CMK (cell line): Measurements from ENCODE around the gene TMX1.
"Not testable (repeated sequence)": the region's sequence is repeated elsewhere in the genome, so short reads cannot be mapped to it uniquely, and the experiment has no call there.

Experiments
- DNase-seq: peaks from one replicate; pipeline ENCODE4 v3.0.0-alpha.2; 2010; ENCODE audit warnings: low read depth

The TMX1 gene

GRCh38 chr14:51239813-51240803, at the start of gene TMX1:
TMX1 (plus strand) TSS chr14:51240247; CDS start chr14:51240293, 46 bp downstream.
- peak; percentile 92 for DNase-seq

- DNase-seq = no peak
These were observed 38.2 kb upstream of the TMX1 start for GRCh38 chr14:51201890-51202289.

- no peak for DNase-seq
These were observed 37.0 kb upstream of the TMX1 start for GRCh38 chr14:51202914-51203665.

DNA sequence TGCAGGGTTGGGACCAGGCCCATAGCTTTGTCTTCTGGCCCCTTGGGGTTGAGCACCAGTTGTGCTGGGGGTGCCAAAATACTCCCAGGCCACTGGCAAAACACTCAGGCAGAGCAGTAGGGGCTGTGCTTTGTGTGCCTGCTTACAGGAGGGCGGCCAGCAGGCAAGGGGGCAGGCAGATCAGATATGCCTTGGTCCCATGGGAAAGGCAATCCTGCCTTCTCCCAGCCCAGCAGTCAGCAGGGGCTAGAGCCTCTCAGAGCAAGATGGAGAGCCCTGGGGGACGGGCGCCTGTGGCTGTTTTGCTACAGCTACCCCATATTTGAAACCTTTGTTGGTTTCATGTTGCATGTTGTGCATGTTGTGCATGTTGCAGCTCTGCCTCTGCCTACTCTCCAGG, 36.2 kb upstream of the TMX1 start:
- no peak for DNase-seq

DNA sequence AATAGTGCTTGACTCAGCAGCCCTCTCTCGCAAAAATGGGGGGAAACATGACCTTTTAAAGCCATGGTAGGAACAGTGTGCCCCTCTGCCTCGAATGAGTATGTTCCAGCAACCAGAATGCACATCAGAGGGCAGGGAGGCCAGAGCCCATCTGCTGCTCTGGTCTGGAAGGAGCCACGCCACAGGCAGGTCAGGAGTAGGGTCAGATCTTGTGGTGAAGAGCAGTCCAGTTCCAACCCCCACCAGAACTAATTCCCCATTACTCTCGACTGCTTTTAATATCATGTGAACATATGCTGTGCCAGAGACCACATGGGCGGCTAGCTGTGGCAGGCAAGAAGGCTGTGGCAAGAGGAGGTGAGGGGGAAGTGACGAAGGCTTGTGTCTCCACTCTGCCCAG, 34.6 kb upstream of the TMX1 start:
- no peak for DNase-seq

- no peak for DNase-seq
These were observed 33.6 kb upstream of the TMX1 start for GRCh38 chr14:51206462-51206861.

DNA sequence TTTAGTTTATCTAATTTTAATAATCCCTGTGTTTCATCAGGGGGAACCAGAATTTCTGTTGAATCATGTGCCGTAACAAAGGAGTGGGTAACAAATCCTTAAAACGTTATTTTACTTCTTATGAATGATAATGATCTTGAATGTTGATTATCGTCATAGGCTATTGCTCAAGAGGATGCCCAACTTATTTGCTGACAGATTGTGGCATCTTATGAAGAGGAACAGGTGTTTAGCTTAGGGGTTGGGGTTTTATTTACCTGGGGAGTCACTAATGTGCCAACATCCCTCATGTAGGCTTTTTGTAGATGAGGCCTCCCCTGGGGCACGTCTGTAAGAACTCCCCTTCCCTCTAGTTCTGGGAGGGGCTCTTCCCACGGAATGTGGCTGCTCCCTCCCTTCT, 32.4 kb upstream of the TMX1 start:
- DNase-seq = no peak

- no peak for DNase-seq
These were observed 31.1 kb upstream of the TMX1 start for GRCh38 chr14:51208982-51209381.

GRCh38 chr14:51209457-51209856, 30.6 kb upstream of the TMX1 start:
- DNase-seq = no peak

DNA sequence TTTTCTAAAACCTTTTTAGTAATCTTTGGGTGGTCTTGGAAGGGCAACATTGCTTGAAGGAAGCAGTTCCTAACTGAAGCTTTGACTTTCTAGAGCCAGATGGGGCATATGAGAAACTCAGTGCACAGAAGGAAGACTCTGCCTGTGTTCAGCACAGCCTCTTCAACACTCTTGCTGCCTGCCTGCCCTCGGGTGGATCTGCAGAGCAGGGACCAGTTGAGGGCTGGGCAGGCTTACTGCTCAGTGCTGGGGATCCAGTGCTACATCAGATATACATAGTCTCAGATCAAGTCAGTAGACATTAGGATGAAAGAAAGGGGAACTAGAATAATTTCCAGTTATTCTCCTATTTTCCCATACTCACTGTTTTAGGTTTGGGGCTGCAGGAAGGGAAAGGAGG, 29.5 kb upstream of the TMX1 start:
- DNase-seq = no peak

DNA sequence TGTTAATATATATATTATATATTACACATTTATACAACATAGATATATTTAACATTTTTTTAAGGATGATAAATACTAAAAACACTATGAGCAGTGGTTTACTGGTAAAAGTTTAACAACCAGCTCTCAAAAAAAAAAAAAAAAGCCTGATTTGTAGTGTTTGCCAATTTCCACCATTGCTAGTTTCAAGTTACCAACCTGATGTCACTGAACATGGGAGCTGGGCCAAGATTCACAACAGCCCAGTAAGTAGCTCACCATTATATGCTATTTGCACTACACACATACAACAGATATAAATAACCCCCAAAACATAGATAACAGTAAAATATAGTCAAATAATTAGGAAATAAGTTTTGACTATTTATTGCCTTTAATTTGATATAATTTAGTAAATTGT, 28.9 kb upstream of the TMX1 start:
- DNase-seq = no peak

DNA sequence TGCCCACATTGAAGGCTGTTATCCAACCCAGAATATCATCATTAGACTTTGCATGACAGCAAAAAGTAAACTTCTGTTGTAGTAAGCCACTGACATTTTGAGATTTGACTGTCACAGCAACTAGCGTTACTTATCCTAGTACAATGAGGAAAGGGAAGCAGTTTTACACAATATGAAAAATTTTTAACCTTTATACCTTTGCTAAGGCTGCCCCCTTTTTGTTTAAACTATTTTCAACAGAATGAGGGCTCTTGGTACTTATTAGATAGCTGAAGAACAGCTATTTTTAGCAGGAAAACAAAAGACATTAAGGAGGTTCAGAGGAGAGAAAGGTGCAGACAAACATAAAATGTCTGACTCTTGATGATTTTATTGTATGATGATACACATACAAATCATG, 23.4 kb upstream of the TMX1 start:
- DNase-seq = no peak

DNA sequence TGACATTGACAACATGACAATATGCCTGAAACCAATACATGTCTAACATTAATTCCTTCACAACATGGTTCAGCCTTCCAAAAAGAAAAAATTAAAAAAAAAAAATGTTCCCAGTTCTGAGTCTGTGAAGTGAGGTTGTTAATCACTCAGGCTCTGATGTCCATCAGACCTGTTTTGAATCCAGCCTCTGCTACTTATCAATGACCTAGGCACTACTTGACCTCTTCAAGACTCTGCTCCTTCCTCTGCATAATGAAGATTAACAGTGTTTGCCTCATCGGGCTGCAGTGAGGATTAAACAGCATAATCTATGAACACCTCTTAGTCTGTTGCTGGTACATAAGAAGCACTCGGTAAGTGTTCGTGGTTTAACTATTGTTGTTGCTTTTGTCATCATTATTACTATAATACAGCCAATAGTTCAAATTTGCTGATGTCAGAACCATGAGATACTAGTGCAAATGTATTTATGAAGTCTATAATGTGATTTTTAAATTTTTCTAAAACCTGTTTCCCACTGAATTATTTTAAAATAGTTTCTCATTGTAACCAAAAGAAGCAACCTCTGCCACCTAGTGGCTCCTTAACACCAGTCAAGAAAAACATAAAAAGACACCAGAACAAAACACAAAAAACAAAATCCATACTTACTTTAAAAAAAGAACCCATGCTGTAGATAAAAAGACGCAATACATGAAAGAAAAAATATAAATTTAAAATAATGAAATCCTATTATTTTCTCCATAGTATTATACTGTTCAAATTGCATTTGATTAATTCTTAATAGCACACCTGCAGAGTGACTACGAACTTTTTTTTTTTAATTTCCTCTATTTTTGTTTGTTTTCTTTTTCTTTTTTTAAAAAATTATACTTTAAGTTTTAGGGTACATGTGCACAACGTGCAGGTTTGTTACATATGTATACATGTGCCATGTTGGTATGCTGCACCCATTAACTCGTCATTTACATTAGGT, 20.3 kb upstream of the TMX1 start:
- DNase-seq = no peak

- DNase-seq = not testable (repeated sequence)
These were observed 16.6 kb upstream of the TMX1 start for GRCh38 chr14:51223463-51223862.

- no peak for DNase-seq
These were observed 15.5 kb upstream of the TMX1 start for GRCh38 chr14:51224551-51224950.

GRCh38 chr14:51225751-51226150, 14.3 kb upstream of the TMX1 start:
- DNase-seq = no peak

- DNase-seq = no peak
These were observed 11.7 kb upstream of the TMX1 start for GRCh38 chr14:51228391-51228790.

GRCh38 chr14:51228890-51229289, 11.2 kb upstream of the TMX1 start:
- DNase-seq = no peak

DNA sequence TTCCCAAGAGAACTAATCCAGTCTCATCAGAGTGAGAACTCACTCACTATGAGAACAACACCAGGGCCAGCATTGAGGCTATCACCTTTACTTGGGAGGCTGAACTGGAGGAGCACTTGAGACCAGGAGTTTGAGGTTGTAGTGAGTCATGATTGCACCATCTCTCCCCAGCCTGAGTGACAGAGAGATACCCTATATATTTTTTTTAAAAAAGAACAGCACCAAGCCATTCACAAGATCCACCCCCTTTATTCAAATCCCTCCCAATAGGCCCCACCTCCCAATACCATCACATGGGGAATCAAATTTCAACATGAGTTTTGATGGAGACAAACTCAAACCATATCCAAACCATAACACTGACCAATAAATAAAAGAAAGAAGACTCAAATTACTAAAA, 3.7 kb upstream of the TMX1 start:
- DNase-seq = no peak

- no peak for DNase-seq
These were observed 845 bp downstream of the TMX1 start for GRCh38 chr14:51240804-51241380.
